H1 (cell line): ENCODE data around the gene STK36. TPM values are rescaled to one million over a fixed set of nuclear protein-coding genes. Genes with fewer than 3 reads are reported as not detected.

ENCODE experiments used
- CTCF ChIA-PET: fragments of 300-600 bp; sonication (Branson Sonifier 250); formaldehyde crosslinking; loops from one replicate; lab custom pipeline; 2021; ENCODE audit not compliant: partially characterized antibody; lab: Charles Lee
- POLR2A ChIA-PET: fragments of 300-600 bp; sonication (Branson Sonifier 250); formaldehyde crosslinking; loops from one replicate; lab custom pipeline; 2021; ENCODE audit warnings: inconsistent platforms; ENCODE audit not compliant: partially characterized antibody; lab: Charles Lee
- DNase-seq, 2 experiments: peaks; one replicate each; pipeline versions ENCODE4 v3.0.0 to v3.0.0-alpha.2; 2010 to 2022; ENCODE audit warnings: low spot score in 2 of 2, low read depth in 1 of 2, mixed read lengths in 1 of 2
- FAIRE-seq: peaks from 2 replicates; lab custom pipeline; 2011; peaks lifted over from hg19 to GRCh38; lab: Jason Lieb, UNC
- H2AFZ ChIP-seq: 2 replicates; pipeline ENCODE4 v1.8.1; 2012; ENCODE audit warnings: low read length, inconsistent platforms
- H2AK5ac ChIP-seq: 2 replicates; pipeline ENCODE4 v1.6.1; 2013; ENCODE audit warnings: low read depth, low read length
- H2BK120ac ChIP-seq: replicated peaks from 2 replicates; pipeline ENCODE3; 2013; ENCODE audit warnings: low read depth, low read length, inconsistent platforms
- H2BK12ac ChIP-seq: 2 replicates; pipeline ENCODE4 v1.6.1; 2013; ENCODE audit warnings: low read depth, low read length
- H2BK15ac ChIP-seq: 2 replicates; pipeline ENCODE4 v1.6.1; 2013; ENCODE audit warnings: low read length
- H2BK20ac ChIP-seq: 2 replicates; pipeline ENCODE4 v1.6.1; 2013; ENCODE audit warnings: low read length
- H2BK5ac ChIP-seq: 2 replicates; pipeline ENCODE4 v1.6.1; 2013; ENCODE audit warnings: low read depth, low read length
- H3K14ac ChIP-seq: 2 replicates; pipeline ENCODE4 v1.6.1; 2013; ENCODE audit warnings: inconsistent platforms; ENCODE audit not compliant: insufficient read length
- H3K18ac ChIP-seq: 2 replicates; pipeline ENCODE4 v1.6.1; 2013; ENCODE audit warnings: low read length; ENCODE audit errors: extremely low read depth
- H3K23ac ChIP-seq: 2 replicates; pipeline ENCODE4 v1.6.1; 2013; ENCODE audit warnings: inconsistent platforms; ENCODE audit not compliant: insufficient read length
- H3K23me2 ChIP-seq: 2 replicates; pipeline ENCODE4 v1.6.1; 2013; ENCODE audit warnings: low read depth, low read length
- H3K27ac ChIP-seq: 2 replicates; pipeline ENCODE4 v1.6.1; 2011; ENCODE audit warnings: low read depth, low read length, inconsistent platforms
- H3K27me3 ChIP-seq, 4 experiments: replicated peaks in 1 of 4; 1 replicate in 1 of 4; 2 replicates in 3 of 4; pipeline versions ENCODE4 v1.6.1 to v1.8.1; 2011 to 2013; ENCODE audit warnings: low read length in 3 of 4, mild to moderate bottlenecking in 3 of 4, inconsistent platforms in 2 of 4, mixed read lengths in 2 of 4, moderate library complexity in 1 of 4; ENCODE audit not compliant: control insufficient read depth in 3 of 4, insufficient read depth in 3 of 4; ENCODE audit errors: extremely low read depth in 1 of 4
- H3K36me3 ChIP-seq, 4 experiments: 2 replicates each; pipeline versions ENCODE4 v1.6.1 to v1.8.1; 2011 to 2013; ENCODE audit warnings: mild to moderate bottlenecking in 4 of 4, low read length in 3 of 4, moderate library complexity in 2 of 4, control low read depth in 1 of 4, inconsistent platforms in 1 of 4; ENCODE audit not compliant: insufficient read depth in 4 of 4, control insufficient read depth in 2 of 4
- H3K4ac ChIP-seq: replicated peaks from 2 replicates; pipeline ENCODE3; 2013; ENCODE audit warnings: low read length, low read depth, mixed read lengths, inconsistent platforms; ENCODE audit not compliant: insufficient read length
- H3K4me1 ChIP-seq, 4 experiments: replicated peaks in 1 of 4; 1 replicate in 1 of 4; 2 replicates in 3 of 4; pipeline versions ENCODE4 v1.6.1 to v1.8.1; 2011 to 2013; ENCODE audit warnings: low read length in 3 of 4, inconsistent platforms in 2 of 4, mixed read lengths in 1 of 4; ENCODE audit not compliant: insufficient read depth in 4 of 4, control insufficient read depth in 3 of 4
- H3K4me2 ChIP-seq, 2 experiments: 2 replicates each; pipeline versions ENCODE4 v1.6.1 to v1.8.1; 2011 to 2013; ENCODE audit warnings: low read depth in 2 of 2, low read length in 2 of 2, control low read depth in 1 of 2, inconsistent platforms in 1 of 2, mild to moderate bottlenecking in 1 of 2; ENCODE audit not compliant: insufficient read depth in 1 of 2
- H3K4me3 ChIP-seq, 4 experiments: fragments of 200-600, 300-600 bp in 1 of 4; sonication (generic), shearing (Covaris generic), sonication (Bioruptor Twin) in 1 of 4; 2 replicates each; pipeline versions ENCODE4 v1.5.1 to v1.8.1; 2011 to 2016; ENCODE audit warnings: low read length in 4 of 4, low read depth in 3 of 4, control low read depth in 2 of 4, inconsistent platforms in 2 of 4, mild to moderate bottlenecking in 2 of 4, mixed read lengths in 1 of 4, moderate library complexity in 1 of 4; ENCODE audit not compliant: insufficient read depth in 2 of 4; ENCODE audit errors: extremely low read depth in 1 of 4
- H3K56ac ChIP-seq: replicated peaks from 2 replicates; pipeline ENCODE3; 2013; ENCODE audit warnings: low read depth, mild to moderate bottlenecking, mixed read lengths, low read length, inconsistent platforms; ENCODE audit not compliant: insufficient read length
- H3K79me1 ChIP-seq: 2 replicates; pipeline ENCODE4 v1.6.1; 2013; ENCODE audit warnings: low read depth, low read length, control low read depth
- H3K79me2 ChIP-seq, 2 experiments: 2 replicates each; pipeline versions ENCODE4 v1.6.1 to v1.8.1; 2012 to 2013; ENCODE audit warnings: low read length in 2 of 2, mild to moderate bottlenecking in 2 of 2, inconsistent platforms in 1 of 2; ENCODE audit not compliant: insufficient read depth in 2 of 2, control insufficient read depth in 1 of 2
- H3K9ac ChIP-seq, 4 experiments: replicated peaks in 1 of 4; 1 replicate in 1 of 4; 2 replicates in 3 of 4; pipeline versions ENCODE4 v1.6.1 to v1.8.1; 2011 to 2013; ENCODE audit warnings: low read depth in 3 of 4, low read length in 3 of 4, control low read depth in 2 of 4, mild to moderate bottlenecking in 2 of 4, moderate library complexity in 2 of 4, inconsistent platforms in 1 of 4; ENCODE audit errors: extremely low read depth in 1 of 4
- H3K9me3 ChIP-seq, 2 experiments: 2 replicates each; pipeline versions ENCODE4 v1.6.1 to v1.8.1; 2012 to 2013; ENCODE audit warnings: mild to moderate bottlenecking in 2 of 2, moderate library complexity in 2 of 2, control low read depth in 1 of 2, inconsistent platforms in 1 of 2, low read depth in 1 of 2, low read length in 1 of 2, mixed read lengths in 1 of 2; ENCODE audit not compliant: insufficient read depth in 2 of 2
- H4K20me1 ChIP-seq, 2 experiments: replicated peaks in 1 of 2; 2 replicates each; pipeline versions ENCODE3 to v1.8.1; 2011 to 2013; ENCODE audit warnings: inconsistent platforms in 2 of 2, low read length in 2 of 2, mild to moderate bottlenecking in 1 of 2; ENCODE audit not compliant: insufficient read depth in 2 of 2, control insufficient read depth in 1 of 2
- H4K5ac ChIP-seq: 2 replicates; pipeline ENCODE4 v1.6.1; 2013; ENCODE audit warnings: low read length, low read depth, mixed read lengths, inconsistent platforms; ENCODE audit not compliant: insufficient read length
- H4K8ac ChIP-seq: 2 replicates; pipeline ENCODE4 v1.8.0; 2013; ENCODE audit warnings: mild to moderate bottlenecking, moderate library complexity, low read length, inconsistent platforms; ENCODE audit not compliant: insufficient read depth; ENCODE audit errors: extremely low read depth
- H4K91ac ChIP-seq: replicated peaks from 2 replicates; pipeline ENCODE3; 2013; ENCODE audit warnings: low read length, mixed read lengths, inconsistent platforms; ENCODE audit not compliant: insufficient read length
- CTCF ChIP-seq, 3 experiments: IDR thresholded peaks; 1 replicate in 2 of 3; 2 replicates in 1 of 3; pipeline versions ENCODE4 v1.5.1 to v1.6.1; 2011; ENCODE audit warnings: low read length in 3 of 3, mild to moderate bottlenecking in 3 of 3, inconsistent platforms in 2 of 3, low read depth in 1 of 3, moderate library complexity in 1 of 3; ENCODE audit not compliant: insufficient read depth in 1 of 3; ENCODE audit errors: control extremely low read depth in 1 of 3
- GABPA ChIP-seq: IDR thresholded peaks from 2 replicates; pipeline ENCODE4 v1.6.1; 2011; ENCODE audit warnings: mild to moderate bottlenecking, low read length, moderate library complexity, borderline replicate concordance; ENCODE audit not compliant: insufficient read depth
- HDAC2 ChIP-seq, 2 experiments: fragments of 300-600 bp in 1 of 2; sonication (generic) in 1 of 2; IDR thresholded peaks; 2 replicates each; pipeline ENCODE4 v1.6.1; 2011 to 2012; ENCODE audit warnings: low read depth in 2 of 2, low read length in 2 of 2, mild to moderate bottlenecking in 2 of 2, moderate library complexity in 2 of 2, borderline replicate concordance in 1 of 2, inconsistent platforms in 1 of 2
- RAD21 ChIP-seq, 2 experiments: IDR thresholded peaks in 1 of 2; conservative IDR thresholded peaks in 1 of 2; 2 replicates each; pipeline ENCODE4 v1.6.1; 2011; ENCODE audit warnings: low read depth in 2 of 2, low read length in 2 of 2, improper control_type of control experiment in 1 of 2, inconsistent platforms in 1 of 2, mild to moderate bottlenecking in 1 of 2, moderate library complexity in 1 of 2
- WGBS, 2 experiments: shearing (Covaris generic) in 1 of 2; methylation state at CpG; one replicate each; pipeline versions ENCODE4 v1.1.6 to v1.1.7; 2013 to 2015; ENCODE audit warnings: low lambda C conversion rate in 2 of 2, mixed read lengths in 2 of 2, inconsistent platforms in 1 of 2, low coverage in 1 of 2, missing lambda C conversion rate in 1 of 2; ENCODE audit not compliant: insufficient replicate concordance in 2 of 2, insufficient coverage in 1 of 2, insufficient read length in 1 of 2; ENCODE audit errors: extremely low coverage in 1 of 2, missing lambda C conversion rate in 1 of 2; 5-methylcytosine and 5-hydroxymethylcytosine counted together
- polyA plus RNA-seq, 7 experiments: library from polyadenylated mRNA; depleted of rRNA in 3 of 7; stranded (reverse) in 5 of 7; unstranded in 2 of 7; fragments of >200 nt in 5 of 7; fragments of 200-250 nt in 2 of 7; gene quantifications; 1 replicate in 5 of 7; 2 replicates in 1 of 7; 4 replicates in 1 of 7; pipeline versions ENCODE4 v1.2.1 to v1.2.3, GENCODE V29; 2011 to 2013; ENCODE audit warnings: missing spikeins in 2 of 7, mixed read lengths in 2 of 7
- total RNA-seq: library from RNA; stranded (reverse); fragmentation: NEBNext Ultra II Directional; extraction: Animal tissue kit (Norgen Biotek cat#: 25700); gene quantifications from 2 replicates; pipeline ENCODE4 v1.2.1, GENCODE V29; 2021

STK36 gene
- total and polyA plus RNA-seq, 2 of the 8 experiments (the other 6 are each of a cell fraction or from before 2014, with no cell fraction given): 41.4 to 57.6 TPM

- H2BK20ac ChIP-seq: no peak overlapping the region
- H3K14ac ChIP-seq: no peak overlapping the region
- H2BK15ac ChIP-seq: no peak overlapping the region
- H3K9me3 ChIP-seq: peaks cover 0 to 3% of the 10 kb centered on the region in 2 experiments; a peak in 1 of 4 replicates
- H3K79me1 ChIP-seq: peaks cover 10% of the 10 kb centered on the region; the same call in 1 of the 2 replicates
- no peak for FAIRE-seq
- no peak overlapping the region for H3K23ac ChIP-seq
- H3K27ac ChIP-seq: no peak overlapping the region
- 95% methylated on average over 6 of the region's 6 CpGs; no CpG with 5 or more reads in 1 of the 2 experiments for WGBS, 2 experiments
- no peak overlapping the region for H2BK5ac ChIP-seq
- H3K23me2 ChIP-seq: 0 out of 2 replicates have a peak, but pooled peaks cover 2% of the 10 kb centered on the region
- no peaks in the 10 kb centered on the region for H3K27me3 ChIP-seq
- no peak overlapping the region for H3K18ac ChIP-seq
- H4K91ac ChIP-seq: no peak overlapping the region
- no peak overlapping the region for H2BK120ac ChIP-seq
- H3K4me3 ChIP-seq: no peak overlapping the region
- H3K79me2 ChIP-seq: peaks cover 0 to 70% of the 10 kb centered on the region in 2 experiments
- H2AK5ac ChIP-seq: no peak overlapping the region
- peaks cover 0 to 12% (median 6%) of the 10 kb centered on the region in 4 experiments; a peak in 5 of 7 replicates for H3K4me1 ChIP-seq
- ChIA-PET POLR2A (interaction anchor here (0.9 kb wide), 1 partner anchor 17 kb away, joined by 3 read pairs; no protein-coding TSS in a partner anchor), CTCF (interaction anchor here (0.6 to 5.6 kb wide), 32 partner anchors 9 to 734 kb away, joined by 3 to 83 read pairs (median 4); partner anchors contain the start of genes BCS1L, TTLL4, WNT10A and ZNF142)
- H3K9ac ChIP-seq: no peak overlapping the region
- no peaks in the 10 kb centered on the region for H4K20me1 ChIP-seq
- no peak overlapping the region for H4K8ac ChIP-seq
- no peak overlapping the region for H2AFZ ChIP-seq
- H3K4ac ChIP-seq: no peak overlapping the region
- no peak overlapping the region for H2BK12ac ChIP-seq
- TF ChIP-seq CTCF (IDR thresholded peaks at IDR 0.05; ENCODE audit: control extremely low read depth in 1 of 3, insufficient read depth in 1 of 3, low read depth in 1 of 3, low read length in 3 of 3) (peak in 2 of 3 experiments; percentile 61 to 63; a peak in 3 of 4 replicates), GABPA (no peak), RAD21 (IDR thresholded peaks at IDR 0.05 in 1 of 2, conservative IDR thresholded peaks at IDR 0.05 in 1 of 2; ENCODE audit: low read depth in 2 of 2, low read length in 2 of 2) (peak; percentile 74 to 75), HDAC2 (IDR thresholded peaks at IDR 0.05; ENCODE audit: borderline replicate concordance in 1 of 2, low read depth in 2 of 2, low read length in 2 of 2) (no peak)
- no peak overlapping the region for H3K4me2 ChIP-seq
- DNase-seq: no peak
- H3K36me3 ChIP-seq: peaks cover 0 to 5% (median 0%) of the 10 kb centered on the region in 4 experiments; a peak in 1 of 8 replicates
- no peak overlapping the region for H4K5ac ChIP-seq
- H3K56ac ChIP-seq: no peak overlapping the region
Observed at GRCh38 chr2:218727502-218728165, 55.7 kb downstream of the STK36 start.
